Ovary (tissue), 3 donors: ENCODE data around the gene ZHX3.

Source experiments
- CTCF ChIP-seq, 3 donors: fragments of 450-650 bp in 2 of 3; fragments of 200-600 bp in 1 of 3; IDR thresholded peaks; one replicate each; pipeline versions ENCODE4 v1.5.1 to v1.8.0; 2016 to 2022; ENCODE audit warnings: antibody characterized with exemption in 3 of 3, mild to moderate bottlenecking in 1 of 3
- POLR2A ChIP-seq: fragments of 450-650 bp; IDR thresholded peaks from one replicate; pipeline ENCODE4 v1.6.1; 2017; ENCODE audit warnings: antibody characterized with exemption, mild to moderate bottlenecking, moderate library complexity
- donor health status: DM: no; HTN: no; CAD: no.

GRCh38 chr20:41173791-41174341 lies 143.7 kb downstream of the ZHX3 start:
- TF ChIP-seq CTCF (IDR thresholded peaks at IDR 0.05) (no peak), POLR2A (no peak)
